ENCODE data around the gene CETP. TPM values are rescaled to one million over a fixed set of nuclear protein-coding genes. Genes with fewer than 3 reads are reported as not detected.
"Not testable (repeated sequence)": the region's sequence is repeated elsewhere in the genome, so short reads cannot be mapped to it uniquely, and the experiment has no call there.

CETP gene
- total RNA-seq, 1 donor from 2014 or later, result 0.62 TPM

GRCh38 chr16:56981729-56982271, 20.1 kb downstream of the CETP start:
- DNase-seq, result no peak

DNA sequence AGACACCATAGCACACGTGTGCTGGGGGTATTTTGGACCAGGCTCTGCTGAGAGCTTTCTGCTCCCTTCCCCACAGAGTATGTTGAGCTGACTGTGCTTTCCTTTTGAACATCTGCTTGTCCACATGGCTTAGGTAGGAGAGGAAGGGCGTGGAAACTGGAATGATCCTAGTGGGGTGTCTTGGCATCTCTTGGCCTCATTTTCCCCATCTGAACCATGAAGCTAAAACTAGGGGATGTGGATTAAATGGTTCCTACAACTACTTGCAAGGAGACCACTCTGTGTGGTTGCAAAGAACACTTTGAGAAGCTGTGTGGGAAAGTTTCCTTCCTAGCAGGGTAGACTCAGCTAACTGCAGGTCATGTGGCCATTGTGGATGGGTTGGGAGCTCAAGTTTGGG, 20.9 kb downstream of the CETP start:
- DNase-seq, result no peak

GRCh38 chr16:56983211-56983751, 21.5 kb downstream of the CETP start:
- DNase-seq, result no peak

DNA sequence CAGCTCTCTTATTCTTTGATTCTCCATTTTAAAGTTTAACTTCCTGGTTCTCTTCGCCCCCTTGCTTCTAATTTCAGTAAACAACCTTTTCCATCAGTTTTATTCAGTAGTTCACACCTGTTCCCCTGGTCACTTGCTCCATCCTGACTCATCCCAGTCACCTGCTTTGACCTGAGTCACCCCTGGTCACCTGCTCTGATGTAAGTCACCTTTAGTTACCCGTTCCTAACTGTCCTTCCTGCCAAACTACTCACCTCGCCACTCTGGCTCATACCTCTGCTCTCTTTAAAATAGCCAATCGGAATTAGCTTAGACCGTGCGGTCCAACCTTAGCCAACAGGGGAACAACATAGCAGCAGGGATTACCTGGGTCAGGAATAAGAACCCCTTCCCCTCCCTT, 22.9 kb downstream of the CETP start:
- no peak for DNase-seq

- DNase-seq, result no peak
Observed at GRCh38 chr16:56985288-56985961, 23.7 kb downstream of the CETP start.

DNA sequence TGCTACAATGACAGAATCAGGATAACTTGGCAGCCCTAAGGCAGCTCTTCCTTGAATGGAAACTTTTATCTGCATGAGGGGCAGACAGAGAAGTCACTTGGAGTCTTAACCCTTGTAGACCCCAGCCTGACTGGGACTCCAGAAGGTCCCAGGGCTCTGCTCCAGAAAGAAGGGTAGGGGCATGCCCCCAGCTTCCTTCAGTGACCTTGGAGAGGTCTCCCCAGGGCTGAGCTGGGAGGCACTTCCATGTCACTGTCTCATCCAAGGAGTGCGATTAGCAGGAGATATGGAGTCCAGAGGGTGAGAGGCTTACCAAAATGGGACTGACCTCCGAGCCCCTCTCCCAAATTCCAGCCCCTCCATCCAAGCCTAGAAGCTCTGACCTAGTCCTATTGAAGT, 24.2 kb downstream of the CETP start:
- DNase-seq, result no peak

- DNase-seq, result no peak
Observed at GRCh38 chr16:56986361-56986760, 24.6 kb downstream of the CETP start.

GRCh38 chr16:56986908-56987307, 25.2 kb downstream of the CETP start:
- DNase-seq, result not testable (repeated sequence)

DNA sequence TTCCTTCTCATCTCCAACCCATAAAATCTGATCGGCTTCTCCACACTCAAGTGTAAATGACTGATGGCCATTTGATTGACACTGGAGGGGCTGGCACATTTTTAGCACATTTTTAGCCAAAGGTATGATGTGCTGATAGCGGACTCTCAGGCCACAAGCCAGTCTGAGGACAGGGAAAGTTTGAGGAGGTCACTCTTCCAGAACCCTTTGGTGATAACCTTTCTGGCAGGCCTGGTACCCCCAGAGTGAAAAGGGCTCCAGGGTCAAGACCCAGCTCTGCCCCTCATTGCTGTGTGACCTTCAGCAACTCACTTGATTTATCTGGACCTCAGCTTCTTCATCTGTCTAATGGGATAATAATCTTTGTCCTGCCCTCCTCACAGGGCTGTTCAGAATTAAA, 25.9 kb downstream of the CETP start:
- DNase-seq, result no peak

DNA sequence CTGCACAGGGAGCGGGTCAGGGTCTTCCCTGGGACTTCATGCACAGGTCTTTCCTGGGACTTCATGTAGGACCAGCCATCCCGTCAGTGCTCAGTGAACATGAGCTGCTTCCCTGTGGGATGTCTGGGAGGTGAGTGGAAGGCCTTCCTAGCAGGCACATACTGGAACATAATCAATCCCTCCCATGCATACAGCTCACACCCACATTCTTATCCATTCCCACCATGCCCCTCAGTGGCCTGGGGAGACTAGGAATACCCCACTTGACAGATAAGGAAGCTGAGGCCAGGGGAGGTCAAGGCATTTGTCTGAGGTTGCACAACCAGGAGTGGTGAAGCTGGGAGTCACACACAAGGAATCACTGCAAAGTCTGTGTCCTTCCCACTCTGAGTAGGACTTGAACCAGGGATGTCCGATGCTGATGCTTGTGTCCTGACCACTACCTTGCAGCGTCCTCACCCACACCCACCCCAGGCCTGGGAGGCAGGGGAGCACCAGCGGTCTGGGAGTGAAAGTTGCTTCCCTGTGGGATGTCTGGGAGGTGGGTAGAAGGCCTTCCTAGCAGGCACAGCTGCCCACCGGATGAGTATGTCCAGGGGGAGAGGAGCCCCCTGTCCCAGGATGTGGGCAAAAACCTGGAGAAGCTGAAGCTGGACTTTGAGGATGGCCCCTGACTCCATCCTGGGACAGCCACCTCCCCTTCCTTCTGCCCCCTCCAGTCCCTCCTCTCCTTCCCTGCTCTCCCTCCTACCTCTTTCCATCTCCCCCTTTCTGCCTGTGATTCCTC, 26.6 kb downstream of the CETP start:
- DNase-seq, result no peak

DNA sequence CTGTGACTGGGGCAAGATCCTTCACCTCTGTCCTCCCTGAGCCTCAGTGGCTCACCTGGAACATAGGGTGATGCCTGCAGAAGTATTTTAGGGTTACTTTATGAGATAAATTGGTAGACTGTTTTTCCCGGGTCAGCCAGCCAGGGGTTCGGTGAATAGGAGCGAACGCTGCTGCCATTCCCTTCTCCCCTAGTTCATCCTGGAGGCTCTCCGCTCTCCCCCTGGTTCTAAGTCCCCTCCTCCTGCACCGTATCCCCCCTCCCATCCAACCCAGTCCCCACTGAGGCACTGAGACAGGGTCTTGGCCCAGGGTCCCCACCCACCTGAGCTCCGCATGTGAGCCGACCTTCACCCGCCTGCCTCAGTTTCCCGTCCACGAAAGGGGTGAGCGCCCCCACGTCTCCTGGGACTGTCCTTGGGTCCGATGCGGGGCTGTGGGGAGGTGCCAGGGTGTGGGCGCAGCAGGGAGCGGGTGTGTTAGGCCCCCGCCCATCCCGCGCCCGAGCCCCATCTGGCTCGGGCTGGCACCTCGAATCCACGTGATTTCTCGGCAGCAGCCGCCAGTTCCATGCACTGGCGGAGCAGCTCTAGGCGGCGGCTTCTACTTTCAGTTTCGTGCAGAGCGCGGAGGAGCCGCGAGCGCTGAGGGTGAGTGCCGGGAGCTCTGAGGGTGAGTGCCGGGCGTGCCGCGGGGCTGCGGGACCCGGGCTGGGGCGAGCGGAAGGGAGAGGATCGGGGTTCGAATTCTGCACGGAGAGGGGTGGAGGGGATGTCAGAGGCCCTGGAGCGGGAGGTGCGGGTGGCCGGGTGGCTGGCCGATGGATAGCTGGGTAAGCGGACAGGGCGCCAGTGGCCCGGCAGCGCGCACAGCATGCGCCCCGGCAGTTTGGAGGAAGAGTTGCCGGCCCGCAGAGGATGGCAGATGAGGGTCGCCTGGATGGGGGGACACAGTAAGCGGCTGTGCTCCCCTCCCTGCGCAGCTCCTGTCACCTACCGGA, 27.5 kb downstream of the CETP start, which contains the start of gene NLRC5:
Gene NLRC5 (plus strand): TSS at position 610 of the 998 bp plus-strand sequence. CDS start 31,156 bp downstream, outside the sequence.
- DNase-seq, result peak; percentile 83

DNA sequence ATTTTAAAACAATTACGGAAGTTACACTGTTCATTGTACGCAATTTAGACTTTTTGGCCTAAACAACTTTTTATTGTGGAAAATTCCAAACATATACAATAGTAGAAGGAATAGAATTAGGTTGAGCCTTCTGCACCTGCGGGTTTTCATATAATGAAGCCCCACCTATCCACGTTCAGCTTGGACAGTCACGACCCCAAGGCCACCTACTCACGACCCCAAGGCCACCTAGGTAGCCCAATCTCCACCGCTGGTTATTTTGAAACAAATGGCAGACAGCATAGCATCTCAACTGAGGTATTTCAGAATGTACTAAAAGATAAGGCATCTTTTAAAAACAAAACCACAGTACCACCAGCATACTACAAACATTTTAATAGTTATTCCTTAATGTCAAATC, 28.2 kb downstream of the CETP start:
- DNase-seq, result no peak

- no peak for DNase-seq
Observed at GRCh38 chr16:56990407-56991286, 28.9 kb downstream of the CETP start.

DNA sequence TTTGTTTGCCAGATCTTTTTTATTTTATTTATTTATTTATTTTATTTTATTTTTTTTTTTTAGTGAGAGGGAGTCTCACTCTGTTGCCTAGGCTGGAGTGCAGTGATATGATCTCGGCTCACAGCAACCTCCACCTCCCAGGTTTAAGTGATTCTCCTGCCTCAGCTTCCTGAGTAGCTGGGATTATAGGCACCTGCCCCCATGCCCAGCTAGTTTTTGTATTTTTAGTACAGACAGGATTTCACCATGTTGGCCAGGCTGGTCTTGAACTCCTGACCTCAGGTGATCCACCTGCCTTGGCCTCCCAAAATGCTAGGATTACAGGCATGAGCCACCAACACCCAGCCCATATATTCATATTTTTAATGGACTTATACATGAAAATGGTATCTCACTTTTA, 30.7 kb downstream of the CETP start:
- not testable (repeated sequence) for DNase-seq

- DNase-seq, result no peak
Observed at GRCh38 chr16:56993204-56993603, 31.5 kb downstream of the CETP start.

DNA sequence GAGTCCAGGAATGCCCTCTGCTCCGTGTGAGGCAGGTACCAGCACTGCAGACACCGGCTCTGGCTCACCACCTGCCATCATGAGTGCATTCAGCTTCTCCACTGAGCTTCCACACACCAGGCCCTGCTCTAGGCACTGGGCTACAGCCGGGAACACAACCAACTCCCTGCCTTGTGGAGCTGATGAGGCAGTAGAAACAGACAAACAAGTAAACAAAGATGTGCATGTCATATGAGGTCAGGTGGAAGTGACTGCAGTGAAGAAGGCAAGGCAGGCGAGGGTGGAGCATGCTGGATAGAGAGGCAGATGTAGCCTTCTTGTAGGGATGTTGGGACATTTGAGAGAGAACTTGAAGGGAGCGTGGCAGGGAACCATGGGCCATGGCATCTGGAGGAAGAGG, 32.6 kb downstream of the CETP start:
- DNase-seq, result no peak

- no peak for DNase-seq
Observed at GRCh38 chr16:56995136-56995805, 33.5 kb downstream of the CETP start.

GRCh38 chr16:56997264-56997663, 35.5 kb downstream of the CETP start:
- no peak for DNase-seq

GRCh38 chr16:56997931-56998330, 36.2 kb downstream of the CETP start:
- DNase-seq, result no peak

DNA sequence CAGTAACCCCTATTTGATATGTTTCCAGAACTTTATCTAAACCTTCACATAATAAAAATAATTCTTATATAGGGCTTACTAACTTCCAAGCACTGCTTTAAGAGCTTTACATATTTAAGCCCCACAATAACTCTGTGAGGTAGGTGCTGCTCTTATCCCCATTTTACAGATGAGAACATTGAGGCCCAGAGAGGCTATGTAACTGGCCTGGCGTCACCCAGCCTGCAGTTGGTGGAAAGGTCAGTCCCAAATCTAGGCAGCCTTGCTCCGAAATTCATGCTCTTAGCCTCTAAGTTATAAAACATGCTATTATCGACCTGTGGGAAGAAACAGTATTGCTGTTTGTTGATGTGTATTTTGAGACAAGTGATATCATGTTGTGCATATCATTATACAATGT, 36.6 kb downstream of the CETP start:
- DNase-seq, result no peak

All from occipital lobe (tissue), 2 donors.